Mesenchymal stem cell (in vitro differentiated cells and primary cell): Measurements from ENCODE around the gene SUPT3H.

Experiments
- DNase-seq: peaks from one replicate; pipeline ENCODE4 v3.0.0-alpha.2; 2013
- H2AFZ ChIP-seq: one replicate; pipeline ENCODE4 v1.6.1; 2013; ENCODE audit warnings: low read depth, mild to moderate bottlenecking, control low read depth, inconsistent platforms, low read length, moderate library complexity
- H2AK5ac ChIP-seq: 2 replicates; pipeline ENCODE4 v1.6.1; 2013; ENCODE audit warnings: low read length, moderate library complexity, mild to moderate bottlenecking, inconsistent platforms; ENCODE audit not compliant: severe bottlenecking
- H2BK120ac ChIP-seq: one replicate; pipeline ENCODE4 v1.6.1; 2013; ENCODE audit warnings: low read depth, mild to moderate bottlenecking, inconsistent platforms, low read length, moderate library complexity
- H2BK12ac ChIP-seq, 2 experiments: one replicate each; pipeline ENCODE4 v1.6.1; 2013; ENCODE audit warnings: inconsistent platforms in 2 of 2, low read length in 2 of 2, mild to moderate bottlenecking in 2 of 2, moderate library complexity in 2 of 2, control low read depth in 1 of 2
- H2BK15ac ChIP-seq: one replicate; pipeline ENCODE4 v1.6.1; 2013; ENCODE audit warnings: mild to moderate bottlenecking, low read depth, inconsistent platforms; ENCODE audit not compliant: poor library complexity, severe bottlenecking
- H2BK5ac ChIP-seq: 2 replicates; pipeline ENCODE4 v1.6.1; 2013; ENCODE audit warnings: low read depth, mild to moderate bottlenecking, low read length, control low read depth, inconsistent platforms; ENCODE audit not compliant: poor library complexity, severe bottlenecking
- H3K14ac ChIP-seq, 2 experiments: one replicate each; pipeline ENCODE4 v1.6.1; 2013; ENCODE audit warnings: inconsistent platforms in 2 of 2, low read length in 2 of 2, control low read depth in 1 of 2, mild to moderate bottlenecking in 1 of 2, moderate library complexity in 1 of 2
- H3K18ac ChIP-seq, 2 experiments: one replicate each; pipeline ENCODE4 v1.6.1; 2013; ENCODE audit warnings: inconsistent platforms in 2 of 2, low read length in 2 of 2, control low read depth in 1 of 2, low read depth in 1 of 2, mild to moderate bottlenecking in 1 of 2
- H3K23ac ChIP-seq, 2 experiments: one replicate each; pipeline ENCODE4 v1.6.1; 2013; ENCODE audit warnings: inconsistent platforms in 2 of 2, low read length in 2 of 2, mild to moderate bottlenecking in 2 of 2, moderate library complexity in 2 of 2, control low read depth in 1 of 2
- H3K27ac ChIP-seq: 2 replicates; pipeline ENCODE4 v1.5.1; 2013; ENCODE audit warnings: mild to moderate bottlenecking, moderate library complexity, low read length, control low read depth, inconsistent platforms; ENCODE audit not compliant: poor library complexity, severe bottlenecking
- H3K27me3 ChIP-seq, 2 experiments: 2 replicates each; pipeline versions ENCODE4 v1.6.1 to v1.7.0; 2013; ENCODE audit warnings: low read length in 2 of 2, mild to moderate bottlenecking in 2 of 2, moderate library complexity in 2 of 2, control low read depth in 1 of 2, inconsistent platforms in 1 of 2; ENCODE audit not compliant: control insufficient read depth in 1 of 2, insufficient read depth in 1 of 2
- H3K36me3 ChIP-seq, 2 experiments: 2 replicates each; pipeline versions ENCODE4 v1.6.1 to v1.7.0; 2013; ENCODE audit warnings: low read length in 2 of 2, control low read depth in 1 of 2, inconsistent platforms in 1 of 2, low read depth in 1 of 2, mild to moderate bottlenecking in 1 of 2; ENCODE audit not compliant: insufficient read depth in 2 of 2, control insufficient read depth in 1 of 2
- H3K4ac ChIP-seq, 2 experiments: one replicate each; pipeline ENCODE4 v1.6.1; 2013; ENCODE audit warnings: inconsistent platforms in 2 of 2, low read length in 2 of 2, mild to moderate bottlenecking in 2 of 2, moderate library complexity in 2 of 2, control low read depth in 1 of 2, low read depth in 1 of 2
- H3K4me1 ChIP-seq: 2 replicates; pipeline ENCODE4 v1.6.1; 2013; ENCODE audit warnings: low read depth, low read length, control low read depth; ENCODE audit not compliant: control insufficient read depth, insufficient read depth
- H3K4me2 ChIP-seq: 2 replicates; pipeline ENCODE4 v1.6.1; 2013; ENCODE audit warnings: low read length, mild to moderate bottlenecking, inconsistent platforms; ENCODE audit not compliant: poor library complexity, severe bottlenecking
- H3K4me3 ChIP-seq, 2 experiments: 2 replicates each; pipeline versions ENCODE4 v1.5.1 to v1.7.0; 2013; ENCODE audit warnings: low read length in 2 of 2, mild to moderate bottlenecking in 2 of 2, control low read depth in 1 of 2, low read depth in 1 of 2; ENCODE audit not compliant: insufficient read depth in 1 of 2
- H3K79me1 ChIP-seq: replicated peaks from 2 replicates; pipeline ENCODE4 v1.6.1; 2013; ENCODE audit warnings: mild to moderate bottlenecking, control low read depth, low read length, inconsistent platforms; ENCODE audit not compliant: poor library complexity, severe bottlenecking
- H3K9ac ChIP-seq: 2 replicates; pipeline ENCODE4 v1.7.0; 2013; ENCODE audit warnings: mild to moderate bottlenecking, low read length, moderate library complexity
- H3K9me3 ChIP-seq: 2 replicates; pipeline ENCODE4 v1.7.0; 2013; ENCODE audit warnings: mild to moderate bottlenecking, low read length; ENCODE audit not compliant: control insufficient read depth
- H4K8ac ChIP-seq: one replicate; pipeline ENCODE4 v1.6.1; 2013; ENCODE audit warnings: inconsistent platforms, mild to moderate bottlenecking, low read length, moderate library complexity
- H4K91ac ChIP-seq: one replicate; pipeline ENCODE4 v1.6.1; 2013; ENCODE audit warnings: mild to moderate bottlenecking, low read length, inconsistent platforms
- WGBS: methylation state at CpG from one replicate; pipeline ENCODE4 v1.1.7; 2013; ENCODE audit warnings: mixed read lengths; 5-methylcytosine and 5-hydroxymethylcytosine counted together

Gene SUPT3H

GRCh38 chr6:45054610-45055009 is 323.1 kb downstream of the SUPT3H start:
- H3K79me1 ChIP-seq = peaks cover 3% of the 10 kb centered on the region
- H2AK5ac ChIP-seq = no peak overlapping the region
- no peak overlapping the region for H3K4me2 ChIP-seq
- no peak overlapping the region for H4K8ac ChIP-seq
- H3K36me3 ChIP-seq = no peaks in the 10 kb centered on the region
- WGBS = no CpG with 5 or more reads among the region's 1 CpG
- no peaks in the 10 kb centered on the region for H3K9me3 ChIP-seq
- H3K4me3 ChIP-seq = no peak overlapping the region
- no peak overlapping the region for H2BK12ac ChIP-seq
- no peak overlapping the region for H3K18ac ChIP-seq
- no peak overlapping the region for H4K91ac ChIP-seq
- peak; percentile 22 for DNase-seq
- no peak overlapping the region for H2BK5ac ChIP-seq
- H3K27me3 ChIP-seq = no peaks in the 10 kb centered on the region
- H3K14ac ChIP-seq = no peak overlapping the region
- no peak overlapping the region for H2AFZ ChIP-seq
- no peak overlapping the region for H3K27ac ChIP-seq
- H3K9ac ChIP-seq = no peak overlapping the region
- no peak overlapping the region for H3K23ac ChIP-seq
- peaks cover 3% of the 10 kb centered on the region for H3K4me1 ChIP-seq
- H2BK15ac ChIP-seq = no peak overlapping the region
- H3K4ac ChIP-seq = no peak overlapping the region
- H2BK120ac ChIP-seq = no peak overlapping the region

GRCh38 chr6:45052325-45052724 is 325.4 kb downstream of the SUPT3H start:
- Histone ChIP-seq H3K27ac (no peak overlapping the region), H3K79me1 (peaks cover 3% of the 10 kb centered on the region), H3K23ac (no peak overlapping the region), H2BK12ac (no peak overlapping the region), H2AK5ac (no peak overlapping the region), H2BK120ac (no peak overlapping the region), H3K4me1 (peaks cover 3% of the 10 kb centered on the region), H3K4me2 (no peak overlapping the region), H3K4me3 (no peak overlapping the region), H3K36me3 (no peaks in the 10 kb centered on the region), H2AFZ (no peak overlapping the region), H2BK5ac (no peak overlapping the region), H4K8ac (no peak overlapping the region), H3K14ac (no peak overlapping the region), H3K4ac (no peak overlapping the region), H2BK15ac (no peak overlapping the region), H3K27me3 (no peaks in the 10 kb centered on the region), H4K91ac (no peak overlapping the region), H3K9me3 (no peaks in the 10 kb centered on the region), H3K18ac (no peak overlapping the region), H3K9ac (no peak overlapping the region)
- 98% methylated on average over 2 of the region's 2 CpGs for WGBS
- DNase-seq = no peak

GRCh38 chr6:45049188-45049843 is 328.4 kb downstream of the SUPT3H start:
- Histone ChIP-seq H3K18ac (no peak overlapping the region), H3K79me1 (peaks cover 3% of the 10 kb centered on the region), H2BK5ac (no peak overlapping the region), H4K91ac (no peak overlapping the region), H3K27ac (no peak overlapping the region), H3K9me3 (no peaks in the 10 kb centered on the region), H3K36me3 (no peaks in the 10 kb centered on the region), H3K9ac (no peak overlapping the region), H3K14ac (no peak overlapping the region), H3K23ac (no peak overlapping the region), H4K8ac (no peak overlapping the region), H2BK15ac (no peak overlapping the region), H2AFZ (no peak overlapping the region), H3K4me2 (no peak overlapping the region), H2AK5ac (no peak overlapping the region), H2BK120ac (no peak overlapping the region), H3K27me3 (no peaks in the 10 kb centered on the region), H3K4me3 (no peak overlapping the region), H2BK12ac (no peak overlapping the region), H3K4ac (no peak overlapping the region), H3K4me1 (peaks cover 3% of the 10 kb centered on the region)
- DNase-seq = peak; percentile 32
- 100% methylated on average over 1 of the region's 5 CpGs for WGBS

GRCh38 chr6:45047573-45047972 is 330.2 kb downstream of the SUPT3H start:
- no peak for DNase-seq
- Histone ChIP-seq H3K4ac (no peak overlapping the region), H2AK5ac (no peak overlapping the region), H3K23ac (no peak overlapping the region), H4K91ac (no peak overlapping the region), H3K79me1 (peaks cover 1% of the 10 kb centered on the region), H2BK12ac (no peak overlapping the region), H3K4me3 (no peak overlapping the region), H3K27ac (no peak overlapping the region), H3K9me3 (no peaks in the 10 kb centered on the region), H2BK5ac (no peak overlapping the region), H3K4me2 (no peak overlapping the region), H3K4me1 (peaks cover 3% of the 10 kb centered on the region), H3K9ac (no peak overlapping the region), H3K36me3 (no peaks in the 10 kb centered on the region), H2BK120ac (no peak overlapping the region), H3K18ac (no peak overlapping the region), H3K27me3 (no peaks in the 10 kb centered on the region), H3K14ac (no peak overlapping the region), H2AFZ (no peak overlapping the region), H4K8ac (no peak overlapping the region), H2BK15ac (no peak overlapping the region)
- WGBS = 100% methylated on average over 1 of the region's 1 CpG
